Breast epithelium (tissue), 3 donors: ENCODE data around the gene B4GALT6.

Experiments used
- POLR2A ChIP-seq: fragments of 450-650 bp; IDR thresholded peaks from one replicate; pipeline ENCODE4 v1.6.1; 2016; ENCODE audit warnings: antibody characterized with exemption, mild to moderate bottlenecking, moderate library complexity
- POLR2AphosphoS5 ChIP-seq, 3 donors: sonication (generic); formaldehyde crosslinking; IDR thresholded peaks; one replicate each; pipeline ENCODE4 v1.6.1; 2017; ENCODE audit warnings: antibody characterized with exemption in 3 of 3
- TF ChIP-seq, protein P1 (sequence below), 3 donors: fragments of 450-650 bp; IDR thresholded peaks; one replicate each; pipeline ENCODE4 v1.5.1; 2016 to 2017; ENCODE audit warnings: antibody characterized with exemption in 3 of 3, mild to moderate bottlenecking in 3 of 3, moderate library complexity in 3 of 3

DNA sequence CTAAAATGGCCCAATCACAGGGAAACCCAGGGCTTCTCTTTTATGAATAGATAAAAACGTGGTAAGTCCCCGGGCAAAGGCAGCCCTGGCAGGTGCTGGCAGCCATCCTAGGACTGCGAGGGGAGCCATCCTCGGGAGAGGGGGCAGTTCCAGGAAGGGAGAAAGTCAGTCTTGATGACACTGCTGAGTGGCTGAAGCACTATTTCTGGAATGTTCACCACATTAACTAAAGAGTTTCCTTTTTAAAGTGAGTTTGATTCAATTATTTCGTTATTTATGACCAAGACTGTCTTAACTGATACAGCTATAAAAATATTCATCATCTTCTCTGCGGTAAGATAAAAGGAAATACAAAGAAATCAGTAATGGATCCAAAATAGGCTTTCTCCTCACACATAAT, 72.3 kb downstream of the B4GALT6 start:
- TF ChIP-seq, protein P1, sequence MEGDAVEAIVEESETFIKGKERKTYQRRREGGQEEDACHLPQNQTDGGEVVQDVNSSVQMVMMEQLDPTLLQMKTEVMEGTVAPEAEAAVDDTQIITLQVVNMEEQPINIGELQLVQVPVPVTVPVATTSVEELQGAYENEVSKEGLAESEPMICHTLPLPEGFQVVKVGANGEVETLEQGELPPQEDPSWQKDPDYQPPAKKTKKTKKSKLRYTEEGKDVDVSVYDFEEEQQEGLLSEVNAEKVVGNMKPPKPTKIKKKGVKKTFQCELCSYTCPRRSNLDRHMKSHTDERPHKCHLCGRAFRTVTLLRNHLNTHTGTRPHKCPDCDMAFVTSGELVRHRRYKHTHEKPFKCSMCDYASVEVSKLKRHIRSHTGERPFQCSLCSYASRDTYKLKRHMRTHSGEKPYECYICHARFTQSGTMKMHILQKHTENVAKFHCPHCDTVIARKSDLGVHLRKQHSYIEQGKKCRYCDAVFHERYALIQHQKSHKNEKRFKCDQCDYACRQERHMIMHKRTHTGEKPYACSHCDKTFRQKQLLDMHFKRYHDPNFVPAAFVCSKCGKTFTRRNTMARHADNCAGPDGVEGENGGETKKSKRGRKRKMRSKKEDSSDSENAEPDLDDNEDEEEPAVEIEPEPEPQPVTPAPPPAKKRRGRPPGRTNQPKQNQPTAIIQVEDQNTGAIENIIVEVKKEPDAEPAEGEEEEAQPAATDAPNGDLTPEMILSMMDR (IDR thresholded peaks at IDR 0.05): no peak
- TF ChIP-seq POLR2A (no peak), POLR2AphosphoS5 (IDR thresholded peaks at IDR 0.05) (no peak)
